ENCODE results near the gene SMAD6.

Gene SMAD6

GRCh38 chr15:66768987-66769386, 67.0 kb downstream of the SMAD6 start:
- H3K27ac ChIP-seq: no peak overlapping the region
- no peak overlapping the region for H2AFZ ChIP-seq (ENCODE audit: low read depth)
- no peak overlapping the region for H3K4me3 ChIP-seq (IDR thresholded peaks at IDR 0.05; ENCODE audit: insufficient read depth, low read depth, low read length)
- H3K79me2 ChIP-seq (ENCODE audit: insufficient read depth, low read depth): no peaks in the 10 kb centered on the region
- H3K36me3 ChIP-seq (ENCODE audit: insufficient read depth): no peaks in the 10 kb centered on the region
- peaks cover 16% of the 10 kb centered on the region for H3K4me1 ChIP-seq (ENCODE audit: low read depth, poor library complexity, severe bottlenecking)
- TF ChIP-seq CTCF (conservative IDR thresholded peaks at IDR 0.05; ENCODE audit: low read depth, low read length): no peak
- H4K20me1 ChIP-seq (ENCODE audit: insufficient read depth): no peaks in the 10 kb centered on the region
- H3K9ac ChIP-seq: no peak overlapping the region
- H3K27me3 ChIP-seq (ENCODE audit: insufficient read depth, low read depth): peaks cover 11% of the 10 kb centered on the region; the same call in 1 of the 2 replicates
- no peak overlapping the region for H3K4me2 ChIP-seq

- Histone ChIP-seq H3K27me3 (ENCODE audit: insufficient read depth, low read depth) (peaks cover 8% of the 10 kb centered on the region; the same call in 1 of the 2 replicates), H3K9ac (no peak overlapping the region), H3K4me1 (ENCODE audit: low read depth, poor library complexity, severe bottlenecking) (peaks cover 7% of the 10 kb centered on the region), H3K4me2 (no peak overlapping the region), H4K20me1 (ENCODE audit: insufficient read depth) (no peaks in the 10 kb centered on the region), H3K79me2 (ENCODE audit: insufficient read depth, low read depth) (no peaks in the 10 kb centered on the region), H3K36me3 (ENCODE audit: insufficient read depth) (no peaks in the 10 kb centered on the region), H3K4me3 (IDR thresholded peaks at IDR 0.05; ENCODE audit: insufficient read depth, low read depth, low read length) (no peak overlapping the region), H2AFZ (ENCODE audit: low read depth) (no peak overlapping the region), H3K27ac (no peak overlapping the region)
- no peak for TF ChIP-seq CTCF (conservative IDR thresholded peaks at IDR 0.05; ENCODE audit: low read depth, low read length)
These were observed 68.7 kb downstream of the SMAD6 start for GRCh38 chr15:66770518-66771350.

- Histone ChIP-seq H4K20me1 (ENCODE audit: insufficient read depth) (no peaks in the 10 kb centered on the region), H3K4me3 (IDR thresholded peaks at IDR 0.05; ENCODE audit: insufficient read depth, low read depth, low read length) (no peak overlapping the region), H3K9ac (no peak overlapping the region), H2AFZ (ENCODE audit: low read depth) (no peak overlapping the region), H3K27ac (no peak overlapping the region), H3K36me3 (ENCODE audit: insufficient read depth) (no peaks in the 10 kb centered on the region), H3K79me2 (ENCODE audit: insufficient read depth, low read depth) (no peaks in the 10 kb centered on the region), H3K27me3 (ENCODE audit: insufficient read depth, low read depth) (peaks cover 7% of the 10 kb centered on the region; the same call in 1 of the 2 replicates), H3K4me1 (ENCODE audit: low read depth, poor library complexity, severe bottlenecking) (peaks cover 1% of the 10 kb centered on the region), H3K4me2 (no peak overlapping the region)
- TF ChIP-seq CTCF (conservative IDR thresholded peaks at IDR 0.05; ENCODE audit: low read depth, low read length): no peak
These were observed 69.3 kb downstream of the SMAD6 start for GRCh38 chr15:66771351-66771650.

- no peak for TF ChIP-seq CTCF (conservative IDR thresholded peaks at IDR 0.05; ENCODE audit: low read depth, low read length)
- no peak overlapping the region for H3K4me2 ChIP-seq
- no peak overlapping the region for H3K27ac ChIP-seq
- H3K4me1 ChIP-seq (ENCODE audit: low read depth, poor library complexity, severe bottlenecking): no peaks in the 10 kb centered on the region
- H4K20me1 ChIP-seq (ENCODE audit: insufficient read depth): no peaks in the 10 kb centered on the region
- H3K36me3 ChIP-seq (ENCODE audit: insufficient read depth): no peaks in the 10 kb centered on the region
- no peaks in the 10 kb centered on the region for H3K27me3 ChIP-seq (ENCODE audit: insufficient read depth, low read depth)
- H2AFZ ChIP-seq (ENCODE audit: low read depth): no peak overlapping the region
- H3K4me3 ChIP-seq (IDR thresholded peaks at IDR 0.05; ENCODE audit: insufficient read depth, low read depth, low read length): no peak overlapping the region
- no peaks in the 10 kb centered on the region for H3K79me2 ChIP-seq (ENCODE audit: insufficient read depth, low read depth)
- H3K9ac ChIP-seq: no peak overlapping the region
These were observed 70.6 kb downstream of the SMAD6 start for GRCh38 chr15:66772604-66773128.

Measured in KMS-11 (cell line).